Bone marrow (tissue), 2 donors: ENCODE results near the gene DMRT3.
"Not testable (repeated sequence)": the region's sequence is repeated elsewhere in the genome, so short reads cannot be mapped to it uniquely, and the experiment has no call there.

Experiments
- DNase-seq, 2 donors: peaks; one replicate each; lab custom pipeline; 2025; lab: John Stamatoyannopoulos, UW

DMRT3 gene

GRCh38 chr9:971901-972500 lies 4.5 kb upstream of the DMRT3 start:
- no peak for DNase-seq

GRCh38 chr9:972501-973294 lies 3.8 kb upstream of the DMRT3 start:
- no peak for DNase-seq

- no peak for DNase-seq
Measured at GRCh38 chr9:973295-973834, 3.1 kb upstream of the DMRT3 start.

- no peak for DNase-seq
Measured at GRCh38 chr9:974031-974995, 2.1 kb upstream of the DMRT3 start.

- no peak for DNase-seq
Measured at GRCh38 chr9:974996-975739, 1.3 kb upstream of the DMRT3 start.

GRCh38 chr9:975740-976257 lies 656 bp upstream of the DMRT3 start:
- no peak for DNase-seq

GRCh38 chr9:976943-977837 lies 735 bp downstream of the DMRT3 start:
- DNase-seq, result no peak

GRCh38 chr9:977838-978830 lies 1.7 kb downstream of the DMRT3 start:
- no peak for DNase-seq

GRCh38 chr9:979983-980382 lies 3.5 kb downstream of the DMRT3 start:
- DNase-seq, result no peak

- DNase-seq, result no peak
Measured at GRCh38 chr9:980640-981039, 4.2 kb downstream of the DMRT3 start.

GRCh38 chr9:981491-981898 lies 5.0 kb downstream of the DMRT3 start:
- no peak for DNase-seq

- DNase-seq, result no peak
Measured at GRCh38 chr9:982394-983230, 6.2 kb downstream of the DMRT3 start.

- DNase-seq, result no peak
Measured at GRCh38 chr9:994005-994404, 17.6 kb downstream of the DMRT3 start.

GRCh38 chr9:995192-995591 lies 18.7 kb downstream of the DMRT3 start:
- DNase-seq, result no peak

- no peak for DNase-seq
Measured at GRCh38 chr9:995781-996180, 19.3 kb downstream of the DMRT3 start.

GRCh38 chr9:998299-999110 lies 22.1 kb downstream of the DMRT3 start:
- not testable (repeated sequence) for DNase-seq

GRCh38 chr9:1001838-1002237 lies 25.4 kb downstream of the DMRT3 start:
- no peak for DNase-seq
